SK-N-SH treated with all-trans-retinoic acid at 6 μM for 48 hours (cell line): ENCODE data around the gene KPTN.

Source experiments
- BACH2 ChIP-seq: fragments of 250-450 bp; sonication (Bioruptor Pico); IDR thresholded peaks from 2 replicates; pipeline ENCODE4 v1.9.0; 2021; ENCODE audit warnings: mild to moderate bottlenecking, borderline replicate concordance
- CREB5 ChIP-seq: fragments of 250-450 bp; sonication (Bioruptor Pico); IDR thresholded peaks from 2 replicates; pipeline ENCODE4 v1.5.1; 2020; ENCODE audit warnings: low read depth, mild to moderate bottlenecking, moderate library complexity
- ESRRG ChIP-seq: fragments of 250-450 bp; sonication (Bioruptor Pico); IDR thresholded peaks from 2 replicates; pipeline ENCODE4 v1.6.1; 2021; ENCODE audit warnings: mild to moderate bottlenecking
- ISL1 ChIP-seq: fragments of 250-450 bp; sonication (Bioruptor Pico); IDR thresholded peaks from 2 replicates; pipeline ENCODE4 v2.1.2; 2022; ENCODE audit warnings: mild to moderate bottlenecking, moderate library complexity
- PATZ1 ChIP-seq: fragments of 250-450 bp; sonication (Bioruptor Pico); IDR thresholded peaks from 2 replicates; pipeline ENCODE4 v1.8.0; 2020; ENCODE audit warnings: mild to moderate bottlenecking, moderate library complexity, borderline replicate concordance
- RARB ChIP-seq: fragments of 250-450 bp; sonication (Bioruptor Pico); IDR thresholded peaks from 2 replicates; pipeline ENCODE4 v1.8.0; 2021; ENCODE audit warnings: mild to moderate bottlenecking, moderate library complexity
- SNAI2 ChIP-seq: fragments of 250-450 bp; sonication (Bioruptor Pico); IDR thresholded peaks from 2 replicates; pipeline ENCODE4 v1.5.0; 2020; ENCODE audit warnings: mild to moderate bottlenecking, moderate library complexity
- TCF4 ChIP-seq: fragments of 250-450 bp; sonication (Bioruptor Pico); IDR thresholded peaks from 2 replicates; pipeline ENCODE4 v1.8.0; 2021; ENCODE audit warnings: mild to moderate bottlenecking, moderate library complexity, borderline replicate concordance
- TSHZ2 ChIP-seq: fragments of 250-450 bp; sonication (Bioruptor Pico); IDR thresholded peaks from 2 replicates; pipeline ENCODE4 v1.5.0; 2020; ENCODE audit warnings: mild to moderate bottlenecking, moderate library complexity
- ZFP3 ChIP-seq: fragments of 250-450 bp; sonication (Bioruptor Pico); IDR thresholded peaks from 2 replicates; pipeline ENCODE4 v1.5.0; 2020; ENCODE audit warnings: mild to moderate bottlenecking, moderate library complexity
- ZFP30 ChIP-seq: fragments of 450-650 bp; formaldehyde crosslinking; IDR thresholded peaks from 2 replicates; pipeline ENCODE4 v1.5.0; 2022; ENCODE audit warnings: mild to moderate bottlenecking, moderate library complexity
- ZNF70 ChIP-seq: fragments of 450-650 bp; formaldehyde crosslinking; IDR thresholded peaks from 2 replicates; pipeline ENCODE4 v1.5.0; 2020; ENCODE audit warnings: mild to moderate bottlenecking, moderate library complexity

- TF ChIP-seq ZNF70 (CRISPR knock-in tag), result no peak
- no peak for TF ChIP-seq RARB
- TF ChIP-seq TSHZ2, result no peak
- TF ChIP-seq ZFP30, result no peak
- TF ChIP-seq ZFP3 (CRISPR knock-in tag), result no peak
- no peak for TF ChIP-seq ISL1
- no peak for TF ChIP-seq CREB5 (CRISPR knock-in tag)
- TF ChIP-seq PATZ1 (CRISPR knock-in tag), result no peak
- TF ChIP-seq SNAI2 (CRISPR knock-in tag), result no peak
- no peak for TF ChIP-seq TCF4 (CRISPR knock-in tag)
- no peak for TF ChIP-seq BACH2 (CRISPR knock-in tag)
- TF ChIP-seq ESRRG (CRISPR knock-in tag), result no peak
These were observed 34.1 kb upstream of the KPTN start for GRCh38 chr19:47518139-47518538.
